ENCODE results near the gene SMG6.

The SMG6 gene

GRCh38 chr17:2041561-2042389, 261.8 kb downstream of the SMG6 start, which contains the start of gene OVCA2:
Gene OVCA2, plus strand, starts transcription at chr17:2042022. Its CDS starts 26 bp downstream, at chr17:2042048.
- DNase-seq, result peak; percentile 97

- DNase-seq, result no peak
These were observed 262.5 kb downstream of the SMG6 start for GRCh38 chr17:2040942-2041560.

GRCh38 chr17:2040219-2040827, 263.3 kb downstream of the SMG6 start:
- no peak for DNase-seq

- DNase-seq, result no peak
These were observed 266.4 kb downstream of the SMG6 start for GRCh38 chr17:2037155-2037554.

- no peak for DNase-seq
These were observed 267.8 kb downstream of the SMG6 start for GRCh38 chr17:2035541-2036488.

DNA sequence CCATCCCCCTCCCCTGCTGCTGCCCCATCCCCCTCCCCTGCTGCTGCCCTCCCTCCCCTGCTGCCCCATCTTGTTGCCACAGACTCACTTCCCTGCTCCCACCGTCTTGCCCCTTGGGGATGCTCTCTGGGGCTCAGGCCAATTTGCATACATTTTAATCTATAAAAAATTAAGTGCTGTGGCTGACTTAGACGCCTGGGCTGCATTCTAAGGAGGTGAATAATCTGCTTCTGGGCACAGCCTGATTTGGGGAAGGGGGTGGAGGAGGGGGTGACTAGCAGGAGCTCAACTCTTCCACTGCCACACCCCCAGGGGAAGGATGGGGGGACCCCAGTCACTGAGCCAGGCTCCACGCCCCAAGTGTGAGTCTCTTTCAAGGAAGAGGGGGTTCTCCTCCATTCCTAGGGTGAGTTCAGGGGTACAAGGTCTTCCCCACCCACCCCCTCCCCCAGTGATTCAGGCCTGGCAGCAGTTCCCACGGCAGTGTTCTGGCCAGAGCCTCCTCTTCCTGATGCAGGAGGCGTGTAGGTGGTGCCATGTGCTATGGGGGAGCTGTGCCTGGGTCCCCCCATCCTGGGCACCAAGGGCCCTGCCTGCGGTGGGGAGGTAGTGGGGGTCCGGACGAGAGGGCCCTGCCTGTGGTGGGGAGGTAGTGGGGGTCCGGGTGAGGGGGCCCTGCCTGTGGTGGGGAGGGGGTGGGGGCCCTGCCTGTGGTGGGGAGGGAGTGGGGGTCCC, 268.6 kb downstream of the SMG6 start:
- no peak for DNase-seq

DNA sequence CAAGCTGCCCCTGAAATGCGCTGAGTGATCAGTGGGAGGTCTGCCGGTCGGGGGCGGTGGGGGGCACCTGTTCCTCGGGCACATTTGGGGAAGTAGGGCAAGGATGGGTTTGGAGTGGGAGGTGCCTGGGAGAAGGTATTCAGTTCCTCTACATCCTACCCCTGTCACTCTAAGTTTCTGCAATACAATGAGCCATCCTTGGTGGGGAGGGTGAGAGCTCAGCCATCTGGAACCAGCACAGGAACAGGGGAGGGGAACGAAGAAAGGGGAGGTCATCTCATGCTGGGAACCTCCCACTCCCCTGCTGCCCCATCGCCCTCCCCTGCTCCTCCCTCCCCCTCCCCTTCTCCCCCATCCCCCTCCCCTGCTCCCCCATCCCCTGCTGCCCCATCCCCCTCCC, 269.4 kb downstream of the SMG6 start:
- no peak for DNase-seq

- no peak for DNase-seq
These were observed 270.4 kb downstream of the SMG6 start for GRCh38 chr17:2033153-2033552.

- DNase-seq, result no peak
These were observed 272.8 kb downstream of the SMG6 start for GRCh38 chr17:2030779-2031163.

DNA sequence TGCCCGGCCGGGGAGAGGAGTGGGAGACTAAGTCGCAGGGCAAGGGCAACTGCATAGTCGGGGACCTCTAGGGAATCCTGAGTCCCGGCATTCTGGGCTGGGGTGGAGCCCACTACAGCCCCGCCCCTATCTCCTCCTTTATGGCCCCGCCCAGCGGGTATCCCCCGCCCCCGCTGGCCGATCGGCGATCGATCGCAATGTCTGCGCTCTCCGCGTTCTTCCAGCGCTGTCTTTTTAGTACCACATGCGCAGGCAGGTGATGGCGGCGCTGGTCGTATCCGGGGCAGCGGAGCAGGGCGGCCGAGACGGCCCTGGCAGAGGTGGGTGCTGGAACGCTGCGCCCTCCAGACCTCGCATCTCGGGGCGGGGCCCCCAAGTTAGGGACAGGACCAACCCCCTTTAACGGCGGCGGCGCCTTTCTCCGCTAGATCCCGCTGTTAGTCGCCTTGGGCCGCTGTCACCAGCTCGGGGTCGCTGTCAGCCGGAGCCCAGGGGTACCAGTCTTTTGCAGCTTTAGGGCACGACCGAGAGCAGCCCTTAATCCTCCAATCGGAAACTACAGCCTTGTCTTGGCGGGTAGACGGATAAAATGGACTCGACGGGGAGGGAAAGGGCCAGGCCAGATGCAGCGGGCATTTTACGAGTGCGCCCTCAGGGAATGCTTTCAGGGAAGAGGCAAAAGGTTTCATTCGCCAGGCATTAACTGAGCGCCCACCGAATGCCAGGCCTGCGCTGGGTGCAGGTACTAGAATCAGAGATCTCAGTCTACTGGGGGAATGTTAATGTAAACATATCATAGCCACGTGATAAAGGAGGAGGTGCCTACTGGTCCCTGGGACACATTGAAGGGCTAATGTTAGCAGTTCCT, 273.4 kb downstream of the SMG6 start, which contains the start of gene DPH1:
Gene DPH1 (plus strand): TSS at position 243 of the 868 bp plus-strand sequence. CDS start 17 bp downstream, at position 260.
- peak; percentile 76 for DNase-seq

DNA sequence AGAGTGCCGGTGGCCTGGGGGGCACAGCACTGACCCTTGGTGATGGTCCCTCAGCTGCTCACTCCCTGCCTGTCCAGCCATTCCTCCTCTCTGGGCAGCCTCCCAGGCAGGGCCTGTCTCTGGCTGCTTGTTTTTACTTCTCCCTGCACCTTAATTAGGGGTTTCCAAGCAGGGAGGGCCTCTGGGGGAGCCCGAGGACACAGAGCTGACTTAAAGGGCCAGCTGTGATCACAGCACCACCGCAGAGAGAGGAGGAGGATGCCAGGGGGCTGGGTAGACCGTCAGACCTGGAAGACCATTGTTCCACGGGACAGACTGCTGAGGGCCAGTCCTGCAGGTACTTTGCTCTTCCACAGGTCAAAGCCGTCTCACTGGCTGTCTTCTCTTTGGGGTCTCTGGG, 274.8 kb downstream of the SMG6 start:
- DNase-seq, result no peak

DNA sequence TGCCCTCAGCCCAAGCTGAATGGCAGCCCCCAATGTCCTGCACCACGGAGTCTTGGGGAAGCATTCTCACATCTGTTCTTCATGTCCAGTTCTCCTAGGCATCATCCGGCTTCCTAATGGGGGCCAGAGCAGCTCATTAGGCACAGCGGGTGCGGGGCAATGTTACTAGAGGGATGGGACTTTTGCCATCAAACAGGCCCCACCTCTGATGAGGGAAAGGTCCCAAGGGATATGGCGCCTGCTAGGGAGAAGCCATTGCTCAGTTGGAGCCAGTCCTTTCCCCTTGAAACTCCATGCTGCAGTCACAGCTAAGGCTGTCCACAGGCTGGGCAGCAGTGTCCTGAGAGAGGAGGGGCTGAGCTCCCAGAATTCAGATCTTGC, 275.4 kb downstream of the SMG6 start:
- DNase-seq, result no peak

DNA sequence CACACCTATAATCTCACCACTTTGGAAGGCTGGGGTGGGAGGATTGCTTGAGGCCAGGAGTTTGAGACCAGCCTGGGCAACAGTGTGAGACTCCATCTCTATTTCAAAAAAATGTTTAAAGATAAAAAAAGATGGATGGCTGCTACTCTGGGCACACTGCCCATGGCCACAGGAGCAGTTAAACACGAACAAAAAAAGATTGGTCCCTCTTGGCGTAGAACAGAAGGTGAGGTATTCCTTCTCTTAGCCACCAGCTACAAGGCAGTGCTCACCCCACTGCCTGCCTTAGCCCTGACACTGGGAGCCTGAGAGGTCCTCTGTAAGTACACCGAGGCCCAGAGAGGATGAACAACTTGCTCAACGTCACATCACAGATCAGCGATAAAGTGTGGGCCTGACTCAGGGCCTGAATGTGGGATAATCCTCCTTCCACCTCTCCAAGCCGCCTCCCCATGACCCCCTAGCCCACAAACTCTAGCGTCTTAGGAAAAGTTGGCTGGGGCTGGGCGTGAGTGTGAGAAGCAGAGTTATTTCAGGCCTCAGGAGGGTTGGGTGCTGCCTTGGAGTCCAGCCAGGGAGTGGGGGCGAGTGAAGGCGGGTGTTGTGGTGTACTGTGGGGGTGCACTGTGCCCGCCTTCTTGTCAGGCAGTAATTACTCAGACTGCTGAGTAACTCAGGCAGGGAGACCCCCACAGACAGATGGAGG, 275.9 kb downstream of the SMG6 start:
- DNase-seq, result no peak

DNA sequence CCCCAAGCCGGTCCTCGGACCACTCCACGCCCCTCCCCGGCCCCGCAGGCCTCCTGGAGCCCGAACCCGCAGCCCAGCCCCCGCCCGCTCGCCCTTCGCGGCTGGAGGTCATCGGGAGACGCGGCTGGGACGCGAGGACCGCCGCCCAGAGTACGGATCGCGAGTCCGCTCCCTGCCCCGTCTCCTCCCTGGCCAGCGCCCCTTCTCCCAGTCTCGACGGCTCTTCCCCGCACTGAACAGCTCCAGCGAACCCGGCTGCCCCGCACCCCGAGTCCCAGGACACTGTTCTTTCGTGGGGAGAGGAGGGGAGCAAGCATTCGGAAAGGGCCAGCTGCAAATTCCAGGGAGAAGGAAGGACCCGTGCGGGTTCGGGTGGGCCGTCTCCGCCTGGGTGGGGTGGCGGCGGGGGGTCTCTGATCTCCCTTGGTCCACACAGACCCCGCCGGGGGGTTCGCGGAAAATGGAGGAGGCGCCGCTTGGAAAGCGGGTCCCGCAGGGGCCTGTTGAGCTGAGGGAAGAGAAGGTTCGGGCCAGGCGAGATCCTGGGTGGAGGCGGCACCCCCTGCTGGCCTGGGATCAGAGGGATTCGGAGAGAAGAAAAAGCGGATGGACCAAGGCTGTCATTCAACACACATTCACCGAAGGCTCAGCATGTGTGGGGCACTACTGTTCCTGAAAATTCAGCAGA, 277.8 kb downstream of the SMG6 start:
- DNase-seq, result no peak

- DNase-seq, result peak; percentile 70
These were observed 278.4 kb downstream of the SMG6 start, which contains the start of gene RTN4RL1 for GRCh38 chr17:2025220-2025621. Gene RTN4RL1, minus strand, starts transcription at chr17:2025334. Its CDS starts 469 bp downstream, at chr17:2024865.

- no peak for DNase-seq
These were observed 278.9 kb downstream of the SMG6 start for GRCh38 chr17:2024572-2025219.

DNA sequence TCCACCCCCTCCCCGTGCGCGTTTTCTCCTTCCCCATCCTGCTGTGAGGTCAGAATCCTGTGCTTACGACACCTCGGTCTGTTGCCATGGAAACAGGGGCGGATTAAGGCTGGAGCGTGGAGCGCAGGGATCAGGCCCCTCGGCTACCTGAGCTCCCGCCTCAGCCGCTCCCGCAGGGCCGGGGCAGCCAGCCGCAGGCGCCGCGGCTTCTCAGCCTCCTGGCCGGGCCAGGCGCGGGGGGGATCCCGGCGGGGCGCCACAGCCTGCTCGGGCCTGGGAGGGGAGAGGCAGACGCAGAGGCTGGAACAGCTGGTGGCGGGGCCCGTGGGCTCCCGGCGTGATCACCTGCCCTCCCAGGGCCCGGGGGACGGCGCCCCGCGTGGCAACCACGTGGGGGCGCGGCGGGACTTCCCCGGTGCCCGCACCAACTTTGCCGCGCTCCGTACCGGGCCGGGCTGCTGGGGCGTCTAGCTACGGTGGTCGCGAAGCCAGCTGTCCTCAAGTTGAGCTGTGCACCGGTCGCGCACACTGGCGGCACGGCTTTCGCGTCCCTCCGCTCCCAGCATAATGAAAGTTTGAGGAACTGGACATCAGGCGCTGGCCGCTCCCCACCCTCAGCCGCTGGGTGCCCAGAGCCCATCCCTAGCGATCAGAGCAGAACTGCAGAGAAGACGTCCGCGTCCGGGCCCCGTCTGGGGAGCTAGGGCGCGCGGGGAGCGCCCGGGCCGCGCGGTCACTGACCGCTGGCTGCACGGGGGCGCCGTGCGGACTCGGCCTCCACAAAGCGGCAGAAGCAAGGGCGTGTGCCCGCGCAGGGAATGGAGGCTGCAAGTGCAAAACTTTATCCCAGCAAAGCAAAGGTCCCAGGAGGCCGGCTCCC, 279.7 kb downstream of the SMG6 start:
- DNase-seq, result peak; percentile 31

DNA sequence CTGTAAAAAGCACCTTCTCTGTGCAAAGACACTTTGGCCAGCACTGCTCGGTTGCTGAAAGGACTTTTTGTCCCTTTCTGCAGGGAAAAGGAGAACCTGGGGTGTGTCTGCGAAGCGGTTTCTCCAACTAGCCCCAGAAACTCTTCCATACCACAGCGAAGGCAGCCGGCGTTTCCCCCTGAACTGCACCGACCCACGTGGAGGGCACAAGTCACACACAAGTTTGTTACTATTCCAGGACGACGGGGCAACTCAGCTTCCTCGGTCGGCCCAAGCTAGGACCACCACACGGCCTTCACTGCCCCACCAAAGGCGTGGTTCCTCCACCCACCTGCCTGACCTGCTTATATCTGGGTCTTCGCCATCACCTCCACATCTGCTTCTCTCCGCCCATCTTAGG, 280.3 kb downstream of the SMG6 start:
- DNase-seq, result no peak

Measured in T-helper 9 cell (primary cell).